HL-60/S4 treated with phorbol 12-myristate 13-acetate at 8.2 ng/mL for 4 days and 3 days (cell line): ENCODE results near the gene CHST15.

Experiments
- in situ Hi-C: fragments of 300-500 bp; cut with MboI; formaldehyde crosslinking; loops from 2 replicates; pipeline ENCODE4 v1.15.0; 2022; ENCODE audit warnings: low sequenced_read_pairs

CHST15 gene

GRCh38 chr10:124003070-124003419 is 90.4 kb downstream of the CHST15 start:
- in situ Hi-C loops = no loop called here

GRCh38 chr10:124002391-124003069 is 90.9 kb downstream of the CHST15 start:
- in situ Hi-C loops = no loop called here

- in situ Hi-C loops = no loop called here
These were observed 91.8 kb downstream of the CHST15 start for GRCh38 chr10:124001391-124002148.

- in situ Hi-C loops = no loop called here
These were observed 92.6 kb downstream of the CHST15 start for GRCh38 chr10:124000792-124001201.

- in situ Hi-C loops = no loop called here
These were observed 93.3 kb downstream of the CHST15 start for GRCh38 chr10:123999956-124000615.

GRCh38 chr10:123999261-123999660 is 94.1 kb downstream of the CHST15 start:
- in situ Hi-C loops = no loop called here

GRCh38 chr10:123998197-123999141 is 94.9 kb downstream of the CHST15 start:
- in situ Hi-C loops = no loop called here

- in situ Hi-C loops = no loop called here
These were observed 95.8 kb downstream of the CHST15 start for GRCh38 chr10:123997486-123998196.

- in situ Hi-C loops = no loop called here
These were observed 96.4 kb downstream of the CHST15 start for GRCh38 chr10:123997013-123997412.

- in situ Hi-C loops = no loop called here
These were observed 97.1 kb downstream of the CHST15 start for GRCh38 chr10:123996302-123996701.

- in situ Hi-C loops = no loop called here
These were observed 97.8 kb downstream of the CHST15 start for GRCh38 chr10:123995461-123996131.

- in situ Hi-C loops = no loop called here
These were observed 98.3 kb downstream of the CHST15 start for GRCh38 chr10:123995082-123995460.

GRCh38 chr10:123994417-123995081 is 98.8 kb downstream of the CHST15 start:
- in situ Hi-C loops = loop anchor here (5.0 kb wide), 1 partner anchor 393 kb away; no protein-coding TSS in a partner anchor

- in situ Hi-C loops = loop anchor here (5.0 kb wide), 1 partner anchor 394 kb away; no protein-coding TSS in a partner anchor
These were observed 99.6 kb downstream of the CHST15 start for GRCh38 chr10:123993534-123994416.

- in situ Hi-C loops = loop anchor here (5.0 kb wide), 1 partner anchor 395 kb away; no protein-coding TSS in a partner anchor
These were observed 101.5 kb downstream of the CHST15 start for GRCh38 chr10:123991611-123992570.

- in situ Hi-C loops = loop anchor here (5.0 kb wide), 1 partner anchor 396 kb away; no protein-coding TSS in a partner anchor
These were observed 102.5 kb downstream of the CHST15 start for GRCh38 chr10:123990889-123991288.

- in situ Hi-C loops = no loop called here
These were observed 104.7 kb downstream of the CHST15 start for GRCh38 chr10:123988694-123989093.
